Kidney (tissue), 14 donors: ENCODE data around the gene SPTLC3. TPM values are rescaled to one million over a fixed set of nuclear protein-coding genes. Genes with fewer than 3 reads are reported as not detected.

ENCODE experiments used
- DNase-seq, 5 donors: peaks; one replicate each; pipeline ENCODE4 v3.0.0-alpha.2; 2013 to 2020
- FAIRE-seq: peaks from 2 replicates; lab custom pipeline; 2012; peaks lifted over from hg19 to GRCh38; lab: Jason Lieb, UNC
- H3K27ac ChIP-seq, 2 donors: one replicate each; pipeline ENCODE4 v1.7.0; 2013; ENCODE audit warnings: low read depth in 2 of 2, low read length in 2 of 2, inconsistent platforms in 1 of 2
- H3K27me3 ChIP-seq: one replicate; pipeline ENCODE4 v1.7.1; 2013; ENCODE audit warnings: low read length, inconsistent platforms; ENCODE audit not compliant: control insufficient read depth, insufficient read depth
- H3K36me3 ChIP-seq, 3 donors: one replicate each; pipeline versions ENCODE4 v1.7.0 to v1.7.1; 2013; ENCODE audit warnings: low read length in 3 of 3, control low read depth in 1 of 3, inconsistent platforms in 1 of 3; ENCODE audit not compliant: insufficient read depth in 3 of 3, control insufficient read depth in 2 of 3
- H3K4me1 ChIP-seq, 3 donors: one replicate each; pipeline versions ENCODE4 v1.7.0 to v1.7.1; 2013; ENCODE audit warnings: low read length in 3 of 3, inconsistent platforms in 1 of 3, low read depth in 1 of 3; ENCODE audit not compliant: control insufficient read depth in 2 of 3, insufficient read depth in 2 of 3
- H3K4me3 ChIP-seq, 3 donors: one replicate each; pipeline versions ENCODE4 v1.7.0 to v1.8.1; 2013; ENCODE audit warnings: low read length in 3 of 3, control low read depth in 1 of 3, inconsistent platforms in 1 of 3
- H3K9ac ChIP-seq, 3 donors: one replicate each; pipeline versions ENCODE4 v1.7.0 to v1.7.1; 2013; ENCODE audit warnings: low read length in 3 of 3, control low read depth in 1 of 3, inconsistent platforms in 1 of 3
- H3K9me3 ChIP-seq, 3 donors: one replicate each; pipeline versions ENCODE4 v1.7.0 to v1.7.1; 2013; ENCODE audit warnings: low read length in 3 of 3, control low read depth in 1 of 3, inconsistent platforms in 1 of 3; ENCODE audit not compliant: control insufficient read depth in 2 of 3, insufficient read depth in 1 of 3
- CTCF ChIP-seq: IDR thresholded peaks from 3 replicates; pipeline ENCODE4 v1.5.1; 2012; ENCODE audit warnings: mild to moderate bottlenecking, moderate library complexity, borderline replicate concordance; ENCODE audit not compliant: insufficient read depth; ENCODE audit errors: extremely low read depth
- intact Hi-C: fragments of 100-400 bp; cut with DNase I; formaldehyde crosslinking; loops from one replicate; pipeline ENCODE4 v1.11.1; 2022
- polyA plus RNA-seq: library from polyadenylated mRNA; stranded (reverse); fragments of 350-450 nt; fragmentation: Illumina TruSeq; extraction: RNeasy Lipid Tissue Mini Kit (QIAGEN cat#74804); gene quantifications from one replicate; pipeline ENCODE4 v1.2.3, GENCODE V29; 2014; ENCODE audit warnings: low read depth, low replicate concordance; ENCODE audit not compliant: insufficient read depth
- total RNA-seq: library from RNA; stranded (reverse); fragmentation: NEBNext Ultra II Directional; extraction: Animal tissue kit (Norgen Biotek cat#: 25700); gene quantifications from one replicate; pipeline ENCODE4 v1.2.1, GENCODE V29; 2021
- donor health status: control.
- donor health status: control.
- donor health status: control.
- donor health status: control.
- donor health status: control.
- donor health status: DM: yes; HTN: yes; CAD: no.
- donor health status: Normal renal cell carcinoma (clear cell type).

The SPTLC3 gene
- total and polyA plus RNA-seq, 2 donors from 2014 or later: 7.1 to 65.9 TPM

DNA sequence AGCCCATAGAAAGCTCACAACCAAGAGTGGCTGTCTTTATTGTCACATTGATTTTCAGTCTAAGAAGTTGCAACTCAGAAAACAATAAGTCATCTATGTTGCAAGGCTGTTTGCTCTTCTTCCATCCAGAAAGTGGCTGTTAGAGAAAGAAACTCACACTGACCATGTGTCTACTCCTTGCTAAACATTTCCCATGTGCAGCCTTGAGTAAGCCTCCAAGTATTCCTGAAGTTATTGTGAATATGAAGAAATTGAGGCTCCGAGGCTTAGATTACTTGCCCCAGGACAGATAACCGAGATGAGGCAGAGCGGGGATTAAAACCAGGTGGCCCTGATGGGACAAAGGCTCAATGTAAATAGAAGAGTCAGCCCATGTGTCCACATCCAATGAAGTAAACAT lies 105.0 kb downstream of the SPTLC3 start:
- intact Hi-C loops: no loop called here
- TF ChIP-seq CTCF: no peak
- Histone ChIP-seq H3K9me3 (no peaks in the 10 kb centered on the region), H3K27me3 (no peaks in the 10 kb centered on the region), H3K4me1 (no peaks in the 10 kb centered on the region), H3K4me3 (no peak overlapping the region), H3K27ac (no peak overlapping the region), H3K9ac (no peak overlapping the region), H3K36me3 (peaks cover 0 to 15% (median 4%) of the 10 kb centered on the region in 3 donors)
- no peak for DNase-seq
- FAIRE-seq: no peak

DNA sequence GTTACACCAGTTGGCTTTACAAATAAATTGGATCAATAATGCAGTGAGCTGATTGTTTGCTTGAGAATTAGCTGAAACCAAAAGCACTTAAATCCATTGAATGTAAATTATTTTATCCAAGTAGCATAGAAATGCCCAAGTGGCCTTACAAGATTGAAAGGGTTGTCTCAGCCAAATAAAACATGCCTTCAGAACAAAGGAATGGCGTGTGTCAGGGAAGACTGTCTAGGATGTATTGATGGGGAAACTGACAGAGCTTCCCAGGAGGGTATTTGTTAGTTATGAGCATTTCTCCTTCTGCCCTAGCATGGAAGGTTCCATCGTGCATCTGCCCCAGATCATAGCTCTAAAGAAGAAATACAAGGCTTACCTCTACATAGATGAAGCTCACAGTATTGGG lies 108.4 kb downstream of the SPTLC3 start:
- Histone ChIP-seq H3K4me1 (no peaks in the 10 kb centered on the region), H3K9me3 (no peaks in the 10 kb centered on the region), H3K9ac (no peak overlapping the region), H3K36me3 (peaks cover 0 to 6% (median 0%) of the 10 kb centered on the region in 3 donors), H3K27me3 (no peaks in the 10 kb centered on the region), H3K4me3 (no peak overlapping the region), H3K27ac (no peak overlapping the region)
- intact Hi-C loops: no loop called here
- TF ChIP-seq CTCF: no peak
- no peak for DNase-seq
- FAIRE-seq: no peak

- TF ChIP-seq CTCF: no peak
- intact Hi-C loops: no loop called here
- Histone ChIP-seq H3K9me3 (no peaks in the 10 kb centered on the region), H3K4me1 (no peaks in the 10 kb centered on the region), H3K4me3 (no peak overlapping the region), H3K27ac (no peak overlapping the region), H3K9ac (no peak overlapping the region), H3K36me3 (peaks cover 0 to 12% (median 0%) of the 10 kb centered on the region in 3 donors), H3K27me3 (no peaks in the 10 kb centered on the region)
- FAIRE-seq (no peak), DNase-seq (no peak)
Measured at GRCh38 chr20:13118676-13119075, 109.9 kb downstream of the SPTLC3 start.

- Histone ChIP-seq H3K4me3 (no peak overlapping the region), H3K36me3 (peaks cover 0 to 13% (median 0%) of the 10 kb centered on the region in 3 donors), H3K27ac (no peak overlapping the region), H3K4me1 (no peaks in the 10 kb centered on the region), H3K9ac (no peak overlapping the region), H3K27me3 (no peaks in the 10 kb centered on the region), H3K9me3 (no peaks in the 10 kb centered on the region)
- FAIRE-seq (peak; percentile 62), DNase-seq (peak in 3 of 5 donors; percentile 54 to 90 (median 86))
- intact Hi-C loops: no loop called here
- peak; percentile 80 for TF ChIP-seq CTCF
Measured at GRCh38 chr20:13119583-13119982, 110.8 kb downstream of the SPTLC3 start.
